GM12874 (cell line): ENCODE measurements around the gene MLEC.

Experiments
- CTCF ChIP-seq: IDR thresholded peaks from 2 replicates; pipeline ENCODE4 v1.5.1; 2011; ENCODE audit warnings: low read depth, mild to moderate bottlenecking, control low read depth, low read length, moderate library complexity; ENCODE audit not compliant: insufficient read depth

MLEC gene

GRCh38 chr12:120678572-120678971, 8.4 kb upstream of the MLEC start:
- TF ChIP-seq CTCF, result no peak

- TF ChIP-seq CTCF, result no peak
These were observed 6.7 kb upstream of the MLEC start for GRCh38 chr12:120680165-120680738.

- no peak for TF ChIP-seq CTCF
These were observed 2.4 kb upstream of the MLEC start for GRCh38 chr12:120684523-120684932.

- TF ChIP-seq CTCF, result no peak
These were observed 1.4 kb upstream of the MLEC start for GRCh38 chr12:120685522-120685921.

GRCh38 chr12:120686151-120686689, 729 bp upstream of the MLEC start:
- no peak for TF ChIP-seq CTCF

GRCh38 chr12:120687578-120688289, 785 bp downstream of the MLEC start:
- TF ChIP-seq CTCF, result no peak

- TF ChIP-seq CTCF, result no peak
These were observed 1.6 kb downstream of the MLEC start for GRCh38 chr12:120688527-120689071.
